IMR-90 (cell line): ENCODE measurements around the gene LTBP1. TPM values are rescaled to one million over a fixed set of nuclear protein-coding genes. Genes with fewer than 3 reads are reported as not detected.
A peak's percentile ranks its signal among the peaks of the same experiment; 100 is the strongest.

ENCODE experiments used
- ATAC-seq: fragments of 200-7000 bp; cut with Tn5 transposase; 2 replicates; pipeline ENCODE4 v1.9.1; 2020; ENCODE audit warnings: low read depth, mild to moderate bottlenecking, moderate library complexity
- BruUV-seq: library from RNA; stranded (reverse); fragments of 400-500 nt; replicated peaks from 2 replicates; lab custom pipeline; 2021; lab: Mats Ljungman, UMichigan
- CTCF ChIA-PET: fragments of 300-600 bp; formaldehyde crosslinking; extraction: SDS; loops from one replicate; lab custom pipeline; 2021; ENCODE audit warnings: antibody characterized with exemption; lab: Yijun Ruan, JAX
- POLR2A ChIA-PET: fragments of 300-600 bp; sonication (Branson Sonifier 250); formaldehyde crosslinking; loops from one replicate; lab custom pipeline; 2022; ENCODE audit warnings: antibody characterized with exemption; ENCODE audit not compliant: unreplicated experiment; lab: Charles Lee
- DNase-seq: peaks from one replicate; pipeline ENCODE4 v3.0.0; 2013
- H2AFZ ChIP-seq: replicated peaks from 2 replicates; pipeline ENCODE3; 2013; ENCODE audit warnings: low read length, mild to moderate bottlenecking; ENCODE audit not compliant: poor library complexity
- H2AK5ac ChIP-seq: 2 replicates; pipeline ENCODE4 v1.6.1; 2013; ENCODE audit warnings: low read depth, low read length, inconsistent platforms
- H2AK9ac ChIP-seq: replicated peaks from 2 replicates; pipeline ENCODE3; 2013; ENCODE audit warnings: mild to moderate bottlenecking, low read depth, low read length, moderate library complexity; ENCODE audit not compliant: poor library complexity
- H2BK120ac ChIP-seq: 2 replicates; pipeline ENCODE4 v1.6.1; 2013; ENCODE audit warnings: low read depth, low read length, inconsistent platforms
- H2BK15ac ChIP-seq: 3 replicates; pipeline ENCODE4 v1.6.1; 2013; ENCODE audit warnings: low read depth, low read length, inconsistent platforms
- H2BK20ac ChIP-seq: 2 replicates; pipeline ENCODE4 v1.6.1; 2013; ENCODE audit warnings: low read depth, mild to moderate bottlenecking, inconsistent platforms, low read length, moderate library complexity
- H2BK5ac ChIP-seq: 2 replicates; pipeline ENCODE4 v1.6.1; 2013; ENCODE audit warnings: mild to moderate bottlenecking, low read depth, low read length, inconsistent platforms; ENCODE audit not compliant: poor library complexity, severe bottlenecking
- H3K14ac ChIP-seq: replicated peaks from 2 replicates; pipeline ENCODE4 v1.6.1; 2013; ENCODE audit warnings: low read depth, low read length, inconsistent platforms
- H3K18ac ChIP-seq: 2 replicates; pipeline ENCODE4 v1.6.1; 2013; ENCODE audit warnings: low read depth, low read length, control low read depth
- H3K23ac ChIP-seq: 2 replicates; pipeline ENCODE4 v1.6.1; 2013; ENCODE audit warnings: low read depth, low read length, inconsistent platforms
- H3K27ac ChIP-seq: 2 replicates; pipeline ENCODE4 v1.5.1; 2013; ENCODE audit warnings: mild to moderate bottlenecking, control low read depth, low read length; ENCODE audit not compliant: insufficient read depth
- H3K27me3 ChIP-seq: 2 replicates; pipeline ENCODE4 v1.6.1; 2013; ENCODE audit warnings: low read length; ENCODE audit not compliant: control insufficient read depth, insufficient read depth
- H3K36me3 ChIP-seq: 2 replicates; pipeline ENCODE4 v1.6.1; 2013; ENCODE audit warnings: low read length, mixed read lengths; ENCODE audit not compliant: control insufficient read depth, insufficient read depth
- H3K4ac ChIP-seq: 2 replicates; pipeline ENCODE4 v1.6.1; 2013; ENCODE audit warnings: low read depth, low read length, inconsistent platforms
- H3K4me1 ChIP-seq: 2 replicates; pipeline ENCODE4 v1.6.1; 2013; ENCODE audit warnings: low read length, mixed read lengths; ENCODE audit not compliant: control insufficient read depth, insufficient read depth
- H3K4me2 ChIP-seq: 2 replicates; pipeline ENCODE4 v1.6.1; 2013; ENCODE audit warnings: low read depth, mild to moderate bottlenecking, control low read depth, low read length, moderate library complexity
- H3K4me3 ChIP-seq: 2 replicates; pipeline ENCODE4 v1.5.1; 2013; ENCODE audit warnings: low read depth, mild to moderate bottlenecking, control low read depth, low read length, moderate library complexity; ENCODE audit not compliant: insufficient read depth
- H3K56ac ChIP-seq: 2 replicates; pipeline ENCODE4 v1.6.1; 2013; ENCODE audit warnings: low read length, inconsistent platforms; ENCODE audit not compliant: insufficient read depth; ENCODE audit errors: extremely low read depth
- H3K79me1 ChIP-seq, 2 experiments: 2 replicates each; pipeline ENCODE4 v1.6.1; 2013; ENCODE audit warnings: low read length in 2 of 2, inconsistent platforms in 1 of 2, low read depth in 1 of 2
- H3K9ac ChIP-seq: 2 replicates; pipeline ENCODE4 v1.6.1; 2013; ENCODE audit warnings: low read depth, low read length, control low read depth
- H3K9me1 ChIP-seq: 2 replicates; pipeline ENCODE4 v1.6.1; 2013; ENCODE audit warnings: low read length, inconsistent platforms; ENCODE audit not compliant: insufficient read depth
- H3K9me3 ChIP-seq: 2 replicates; pipeline ENCODE4 v1.6.1; 2013; ENCODE audit warnings: low read length; ENCODE audit not compliant: control insufficient read depth, insufficient read depth
- H4K20me1 ChIP-seq: 2 replicates; pipeline ENCODE4 v1.6.1; 2013; ENCODE audit warnings: low read length, inconsistent platforms; ENCODE audit not compliant: insufficient read depth
- H4K5ac ChIP-seq: 2 replicates; pipeline ENCODE4 v1.6.1; 2013; ENCODE audit warnings: mild to moderate bottlenecking, low read depth, low read length, control low read depth
- H4K8ac ChIP-seq, 2 experiments: 2 replicates each; pipeline ENCODE4 v1.6.1; 2013; ENCODE audit warnings: low read depth in 2 of 2, low read length in 2 of 2, control low read depth in 1 of 2, inconsistent platforms in 1 of 2
- H4K91ac ChIP-seq: 2 replicates; pipeline ENCODE4 v1.6.1; 2013; ENCODE audit warnings: low read depth, low read length, inconsistent platforms; ENCODE audit not compliant: insufficient read depth
- BHLHE40 ChIP-seq: fragments of 150-350 bp; IDR thresholded peaks from 2 replicates; pipeline ENCODE4 v1.6.1; 2016; ENCODE audit warnings: mild to moderate bottlenecking, low read depth, low read length
- CHD1 ChIP-seq: IDR thresholded peaks from 2 replicates; pipeline ENCODE4 v1.6.1; 2012; ENCODE audit warnings: low read depth, low read length, improper control_type of control experiment
- CTCF ChIP-seq: conservative IDR thresholded peaks from 2 replicates; pipeline ENCODE4 v1.5.1; 2012; ENCODE audit warnings: mild to moderate bottlenecking, low read depth, low read length, improper control_type of control experiment
- FOS ChIP-seq: fragments of 150-350 bp; IDR thresholded peaks from 2 replicates; pipeline ENCODE4 v1.6.1; 2016; ENCODE audit warnings: low read depth, low read length
- MAFK ChIP-seq: IDR thresholded peaks from 2 replicates; pipeline ENCODE4 v1.6.1; 2012; ENCODE audit warnings: low read depth, low read length, improper control_type of control experiment
- MAZ ChIP-seq: IDR thresholded peaks from 2 replicates; pipeline ENCODE4 v1.6.1; 2012; ENCODE audit warnings: low read depth, mild to moderate bottlenecking, low read length, improper control_type of control experiment, moderate library complexity, borderline replicate concordance
- MXI1 ChIP-seq: IDR thresholded peaks from 2 replicates; pipeline ENCODE4 v1.6.1; 2012; ENCODE audit warnings: low read depth, mild to moderate bottlenecking, low read length, moderate library complexity, borderline replicate concordance
- NFE2L2 ChIP-seq: fragments of 150-350 bp; IDR thresholded peaks from 2 replicates; pipeline ENCODE4 v1.6.1; 2016; ENCODE audit warnings: low read depth, mild to moderate bottlenecking, low read length
- POLR2A ChIP-seq: IDR thresholded peaks from 2 replicates; pipeline ENCODE4 v1.6.1; 2012; ENCODE audit warnings: mild to moderate bottlenecking, low read depth, low read length
- RAD21 ChIP-seq: IDR thresholded peaks from 2 replicates; pipeline ENCODE4 v1.6.1; 2012; ENCODE audit warnings: low read length, improper control_type of control experiment
- RFX5 ChIP-seq: IDR thresholded peaks from 2 replicates; pipeline ENCODE4 v1.8.0; 2012; ENCODE audit warnings: low read depth, mild to moderate bottlenecking, low read length, moderate library complexity
- SMC3 ChIP-seq: fragments of 150-350 bp; IDR thresholded peaks from 2 replicates; pipeline ENCODE4 v1.6.1; 2016; ENCODE audit warnings: low read depth, mild to moderate bottlenecking, antibody characterized with exemption, low read length, moderate library complexity
- USF2 ChIP-seq: fragments of 150-350 bp; IDR thresholded peaks from 2 replicates; pipeline ENCODE4 v1.6.1; 2017; ENCODE audit warnings: mild to moderate bottlenecking, antibody characterized with exemption, low read length, low read depth
- WGBS, 2 experiments: methylation state at CpG; one replicate each; pipeline versions ENCODE4 v1.1.5 to v1.1.7; 2013; ENCODE audit warnings: missing lambda C conversion rate in 2 of 2; ENCODE audit not compliant: insufficient read length in 1 of 2; ENCODE audit errors: extremely low coverage in 2 of 2; 5-methylcytosine and 5-hydroxymethylcytosine counted together
- dilution Hi-C: fragments of 300-500 bp; cut with HindIII; formaldehyde crosslinking; loops from one replicate; pipeline ENCODE4 v1.14.3; 2018; ENCODE audit warnings: low sequenced_read_pairs; ENCODE audit not compliant: unreplicated experiment
- in situ Hi-C: fragments of 300-500 bp; cut with MboI; formaldehyde crosslinking; loops from 3 replicates; pipeline ENCODE4 v1.14.3; 2019; ENCODE audit warnings: low sequenced_read_pairs, inconsistent platforms, mixed read lengths
- intact Hi-C: fragments of 100-400 bp; cut with micrococcal nuclease; formaldehyde crosslinking; loops from 2 replicates; pipeline ENCODE4 v1.10.0; 2022
- polyA plus RNA-seq, 3 experiments: library from polyadenylated mRNA; depleted of rRNA; stranded (reverse); fragments of >200 nt; gene quantifications; 2 replicates each; pipeline ENCODE4 v1.2.3, GENCODE V29; 2012; ENCODE audit warnings: low replicate concordance in 1 of 3
- total RNA-seq: library from RNA; depleted of rRNA; stranded (reverse); fragments of >200 nt; gene quantifications from 2 replicates; pipeline ENCODE4 v1.2.3, GENCODE V29; 2012
- TF ChIP-seq, protein P1 (sequence below): fragments of 150-350 bp; IDR thresholded peaks from 2 replicates; pipeline ENCODE4 v1.6.1; 2016; ENCODE audit warnings: low read depth, mild to moderate bottlenecking, low read length, moderate library complexity, borderline replicate concordance

Gene LTBP1
- total and polyA plus RNA-seq, 2 of the 4 experiments (the other 2 are of a cell fraction) = 235 to 326 TPM

DNA sequence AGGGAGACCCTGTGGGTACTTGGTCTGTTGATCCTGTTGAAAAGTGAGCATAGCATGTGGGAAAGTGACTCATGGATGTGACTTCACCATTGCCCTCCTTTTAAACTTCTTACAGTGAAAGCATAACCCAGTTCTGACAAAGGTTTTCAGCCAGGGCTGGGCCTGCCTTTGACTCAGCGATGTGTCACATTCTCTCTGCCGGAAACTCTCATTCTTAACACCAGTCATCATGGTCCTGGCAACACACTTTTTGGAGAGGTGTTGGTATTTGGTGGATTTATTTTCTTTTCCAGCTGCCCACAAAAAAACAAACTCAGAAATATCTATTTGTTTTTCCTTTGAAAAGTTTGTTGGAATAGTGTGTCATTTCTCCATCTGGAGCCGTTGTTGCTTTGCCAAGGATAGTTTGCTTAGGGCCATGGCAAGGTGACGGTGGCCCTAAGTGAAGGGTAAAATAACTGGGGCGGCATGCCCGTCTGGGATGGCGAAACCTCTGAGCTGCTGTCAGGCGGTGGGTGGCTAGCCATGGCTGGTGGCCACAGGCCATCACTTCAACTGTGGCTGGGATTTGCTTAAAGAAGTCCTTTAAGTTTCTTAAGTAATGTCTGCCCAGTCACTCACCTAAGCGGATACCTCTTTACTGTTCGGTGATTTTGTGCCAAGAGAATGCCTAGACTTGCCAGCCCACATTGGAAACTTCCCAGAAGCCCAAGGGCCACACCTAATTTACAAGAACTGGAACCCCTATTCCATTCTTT, 123.3 kb downstream of the LTBP1 start:
- H2AFZ ChIP-seq = no peak overlapping the region
- intact Hi-C loops (loop anchor here (1.0 kb wide), 1 partner anchor 64 kb away; no protein-coding TSS in a partner anchor), dilution Hi-C loops (no loop called here), in situ Hi-C loops (no loop called here)
- H4K20me1 ChIP-seq = peaks cover 4% of the 10 kb centered on the region
- no peak overlapping the region for H3K9ac ChIP-seq
- no peaks in the 10 kb centered on the region for H3K27me3 ChIP-seq
- H3K79me1 ChIP-seq = peaks cover 18 to 39% of the 10 kb centered on the region in 2 experiments
- peak overlapping the region; percentile 71; the same call in 2 of the 3 replicates for H2BK15ac ChIP-seq
- peaks cover 21% of the 10 kb centered on the region for H3K4me1 ChIP-seq
- peak overlapping the region; percentile 88 for H2BK120ac ChIP-seq
- DNase-seq = peak; percentile 100
- peak overlapping the region; percentile 76 for H3K4ac ChIP-seq
- peak overlapping the region; percentile 65 for H3K27ac ChIP-seq
- H3K4me2 ChIP-seq = peak overlapping the region; percentile 4
- peak overlapping the region; percentile 86; the same call in 1 of the 2 replicates for H2BK20ac ChIP-seq
- H3K4me3 ChIP-seq = no peak overlapping the region
- peak overlapping the region; percentile 80 for H4K91ac ChIP-seq
- peak; percentile 87 for ATAC-seq
- H3K23ac ChIP-seq = peak overlapping the region; percentile 11; the same call in 1 of the 2 replicates
- WGBS, 2 experiments = 4% methylated on average over 4 of the region's 10 CpGs; no CpG with 5 or more reads in 1 of the 2 experiments
- CTCF ChIA-PET = no interaction called here
- POLR2A ChIA-PET = no interaction called here
- H3K9me1 ChIP-seq = peaks cover 14% of the 10 kb centered on the region
- H3K36me3 ChIP-seq = no peaks in the 10 kb centered on the region
- H3K56ac ChIP-seq = peak overlapping the region; percentile 22; the same call in 1 of the 2 replicates
- H3K18ac ChIP-seq = peak overlapping the region; percentile 81
- H2AK9ac ChIP-seq = peak overlapping the region; percentile 18
- no TSS peak for BruUV-seq
- peak overlapping the region; percentile 54 for H3K14ac ChIP-seq
- H4K8ac ChIP-seq = peak overlapping the region; percentile 38 to 71
- peak overlapping the region; percentile 90 for H2AK5ac ChIP-seq
- H3K9me3 ChIP-seq = peaks cover 1% of the 10 kb centered on the region; the same call in 1 of the 2 replicates
- peak overlapping the region; percentile 66 for H2BK5ac ChIP-seq
- H4K5ac ChIP-seq = peak overlapping the region; percentile 61
- TF ChIP-seq NFE2L2 (peak; percentile 55; the same call in 1 of the 2 replicates), POLR2A (no peak), RFX5 (peak; percentile 65), MAZ (no peak), SMC3 (no peak), RAD21 (peak; percentile 17; the same call in 1 of the 2 replicates), BHLHE40 (peak; percentile 81), MXI1 (peak; percentile 58; the same call in 1 of the 2 replicates), MAFK (no peak; the same call in 1 of the 2 replicates), CHD1 (no peak), CTCF (no peak), FOS (peak; percentile 99), USF2 (0 out of 2 replicates have a peak, but pooled peaks have one; percentile 3)
- TF ChIP-seq, protein P1, sequence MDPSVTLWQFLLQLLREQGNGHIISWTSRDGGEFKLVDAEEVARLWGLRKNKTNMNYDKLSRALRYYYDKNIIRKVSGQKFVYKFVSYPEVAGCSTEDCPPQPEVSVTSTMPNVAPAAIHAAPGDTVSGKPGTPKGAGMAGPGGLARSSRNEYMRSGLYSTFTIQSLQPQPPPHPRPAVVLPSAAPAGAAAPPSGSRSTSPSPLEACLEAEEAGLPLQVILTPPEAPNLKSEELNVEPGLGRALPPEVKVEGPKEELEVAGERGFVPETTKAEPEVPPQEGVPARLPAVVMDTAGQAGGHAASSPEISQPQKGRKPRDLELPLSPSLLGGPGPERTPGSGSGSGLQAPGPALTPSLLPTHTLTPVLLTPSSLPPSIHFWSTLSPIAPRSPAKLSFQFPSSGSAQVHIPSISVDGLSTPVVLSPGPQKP = no peak
